WI38 (cell line): ENCODE measurements around the gene ABHD8.

Experiments
- H3K4me3 ChIP-seq: 2 replicates; pipeline ENCODE4 v1.5.1; 2011; ENCODE audit warnings: low read depth, mild to moderate bottlenecking, control low read depth, low read length
- CTCF ChIP-seq: IDR thresholded peaks from 2 replicates; pipeline ENCODE4 v1.5.1; 2012; ENCODE audit warnings: low read depth, mild to moderate bottlenecking, control low read depth, low read length

Gene ABHD8

GRCh38 chr19:17292301-17293074 is 10.7 kb downstream of the ABHD8 start:
- H3K4me3 ChIP-seq: peak overlapping the region; percentile 56
- TF ChIP-seq CTCF: peak; percentile 78

- H3K4me3 ChIP-seq: no peak overlapping the region
- no peak for TF ChIP-seq CTCF
Observed at GRCh38 chr19:17289489-17289888, 13.7 kb downstream of the ABHD8 start.

- no peak for TF ChIP-seq CTCF
- no peak overlapping the region for H3K4me3 ChIP-seq
Observed at GRCh38 chr19:17286752-17287151, 16.5 kb downstream of the ABHD8 start.

GRCh38 chr19:17286263-17286662 is 17.0 kb downstream of the ABHD8 start:
- H3K4me3 ChIP-seq: no peak overlapping the region
- TF ChIP-seq CTCF: no peak

GRCh38 chr19:17285415-17286135 is 17.6 kb downstream of the ABHD8 start:
- no peak overlapping the region for H3K4me3 ChIP-seq
- TF ChIP-seq CTCF: no peak

- no peak overlapping the region for H3K4me3 ChIP-seq
- TF ChIP-seq CTCF: no peak
Observed at GRCh38 chr19:17283504-17283996, 19.7 kb downstream of the ABHD8 start.
